ENCODE data around the gene ADAMTS7.

DNA sequence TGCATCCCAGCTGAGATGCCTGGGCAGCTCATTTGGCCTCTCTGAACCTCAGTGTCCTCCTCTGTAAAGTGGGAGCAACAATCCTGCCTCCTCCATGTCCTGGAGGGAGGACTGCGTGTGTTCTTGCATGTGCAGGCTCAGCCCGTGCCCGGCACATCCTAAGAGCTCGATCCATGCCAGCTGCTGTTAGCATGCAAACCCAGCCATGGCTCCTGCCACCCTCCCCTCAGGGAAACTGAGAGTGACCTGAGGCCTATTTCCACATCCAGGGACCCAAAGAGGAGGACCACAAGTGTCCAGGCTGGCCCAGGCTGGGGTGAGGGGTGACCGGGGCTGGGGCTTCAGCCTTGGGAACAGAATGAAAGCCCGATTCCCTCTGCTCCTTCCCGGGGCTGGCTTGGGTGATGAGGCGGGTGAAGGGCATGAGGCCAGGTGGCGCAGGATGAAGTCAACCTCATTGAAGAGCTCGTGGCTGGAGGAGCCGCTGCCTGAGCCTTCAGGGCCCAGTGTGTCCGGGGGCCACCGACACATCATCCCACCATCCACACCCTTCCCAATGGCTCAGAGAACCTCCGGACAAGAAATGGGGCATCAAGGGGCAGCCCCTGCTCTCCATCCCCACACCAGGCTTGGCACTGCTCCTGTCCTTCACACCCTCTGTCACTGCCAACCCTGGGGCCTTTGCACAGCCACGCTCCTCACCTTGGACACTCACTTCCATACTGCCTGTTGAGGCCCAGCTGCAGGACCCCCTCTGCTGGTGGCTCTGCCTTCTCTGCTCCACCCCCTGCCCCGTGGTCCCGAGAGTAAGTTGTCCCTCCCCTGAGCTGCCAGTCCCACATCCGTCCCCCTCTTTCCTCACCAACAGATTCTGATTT lies 42.5 kb downstream of the ADAMTS7 start:
- TF ChIP-seq GATA2 (IDR thresholded peaks at IDR 0.05; ENCODE audit: insufficient read depth, insufficient read length, low read depth, low read length) (no peak), POLR2A (IDR thresholded peaks at IDR 0.05; ENCODE audit: low read depth, low read length) (no peak), CTCF (IDR thresholded peaks at IDR 0.05; ENCODE audit: extremely low read depth in 1 of 2, insufficient read depth in 1 of 2, low read depth in 1 of 2, low read length in 2 of 2) (no peak), POLR2AphosphoS5 (IDR thresholded peaks at IDR 0.05; ENCODE audit: insufficient read depth, low read depth, low read length) (no peak), EZH2 (IDR thresholded peaks at IDR 0.05; ENCODE audit: borderline replicate concordance, low read depth, low read length, severe bottlenecking) (no peak), MYC (IDR thresholded peaks at IDR 0.05; ENCODE audit: low read depth, low read length) (no peak), FOS (IDR thresholded peaks at IDR 0.05; ENCODE audit: borderline replicate concordance, insufficient read depth, low read length) (no peak)
- TF ChIP-seq, protein P1, sequence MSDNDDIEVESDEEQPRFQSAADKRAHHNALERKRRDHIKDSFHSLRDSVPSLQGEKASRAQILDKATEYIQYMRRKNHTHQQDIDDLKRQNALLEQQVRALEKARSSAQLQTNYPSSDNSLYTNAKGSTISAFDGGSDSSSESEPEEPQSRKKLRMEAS (IDR thresholded peaks at IDR 0.05; ENCODE audit: insufficient read depth, insufficient read length) = no peak

Data from endothelial cell of umbilical vein (primary cell).